WTC11 (cell line): Measurements from ENCODE around the gene ASIC3. TPM values are rescaled to one million over a fixed set of nuclear protein-coding genes. Genes with fewer than 3 reads are reported as not detected.
A peak's percentile ranks its signal among the peaks of the same experiment; 100 is the strongest.

Experiments used
- ATAC-seq: fragments of 200-7000 bp; cut with Tn5 transposase; 2 replicates; pipeline ENCODE4 v1.10.0; 2021; ENCODE audit warnings: mild to moderate bottlenecking, moderate library complexity
- CTCF ChIA-PET: fragments of 300-600 bp; sonication (Branson Sonifier 250); formaldehyde crosslinking; loops from one replicate; lab custom pipeline; 2021; ENCODE audit warnings: antibody characterized with exemption; lab: Charles Lee
- POLR2A ChIA-PET: fragments of 350-600 bp; sonication (Branson Sonifier 250); formaldehyde crosslinking; loops from one replicate; lab custom pipeline; 2021; ENCODE audit warnings: antibody characterized with exemption; lab: Charles Lee
- DNase-seq: peaks from one replicate; pipeline ENCODE4 v3.0.0; 2021; ENCODE audit warnings: low spot score
- H3K27ac Mint-ChIP-seq: 2 replicates; pipeline ENCODE4 v1.8.0; 2021; ENCODE audit warnings: mixed read lengths
- H3K27me3 Mint-ChIP-seq: 2 replicates; pipeline ENCODE4 v1.8.0; 2021; ENCODE audit warnings: low read depth, mild to moderate bottlenecking, moderate library complexity, mixed read lengths
- H3K36me3 Mint-ChIP-seq: 2 replicates; pipeline ENCODE4 v1.8.0; 2021; ENCODE audit warnings: mixed read lengths
- H3K4me1 Mint-ChIP-seq: 2 replicates; pipeline ENCODE4 v1.8.0; 2022; ENCODE audit warnings: mixed read lengths
- H3K4me3 Mint-ChIP-seq: 2 replicates; pipeline ENCODE4 v1.8.0; 2021; ENCODE audit warnings: mild to moderate bottlenecking, moderate library complexity, mixed read lengths
- H3K9me3 Mint-ChIP-seq: 2 replicates; pipeline ENCODE4 v1.8.0; 2021; ENCODE audit warnings: mixed read lengths
- CREB1 ChIP-seq: sonication (generic); formaldehyde crosslinking; IDR thresholded peaks from 2 replicates; pipeline ENCODE4 v1.8.0; 2023; ENCODE audit warnings: mild to moderate bottlenecking, missing genetic modification reagents
- CREM ChIP-seq: sonication (generic); formaldehyde crosslinking; IDR thresholded peaks from 2 replicates; pipeline ENCODE4 v1.8.1; 2022; ENCODE audit warnings: mild to moderate bottlenecking, missing genetic modification reagents, moderate library complexity
- FOXJ3 ChIP-seq: sonication (generic); formaldehyde crosslinking; IDR thresholded peaks from 2 replicates; pipeline ENCODE4 v1.9.0; 2021; ENCODE audit warnings: missing genetic modification reagents, mild to moderate bottlenecking, borderline replicate concordance
- FOXK1 ChIP-seq: sonication (generic); formaldehyde crosslinking; IDR thresholded peaks from 2 replicates; pipeline ENCODE4 v1.8.0; 2022; ENCODE audit warnings: mild to moderate bottlenecking, moderate library complexity, missing genetic modification reagents
- KAT7 ChIP-seq: sonication (generic); formaldehyde crosslinking; IDR thresholded peaks from 2 replicates; pipeline ENCODE4 v1.8.1; 2023; ENCODE audit warnings: missing genetic modification reagents, mild to moderate bottlenecking, borderline replicate concordance
- MXD4 ChIP-seq: fragments of 250-450 bp; sonication (Bioruptor Pico); IDR thresholded peaks from 2 replicates; pipeline ENCODE4 v1.8.0; 2021; ENCODE audit warnings: mild to moderate bottlenecking, moderate library complexity, borderline replicate concordance
- MYBL2 ChIP-seq: sonication (generic); formaldehyde crosslinking; IDR thresholded peaks from 2 replicates; pipeline ENCODE4 v1.8.1; 2023; ENCODE audit warnings: mild to moderate bottlenecking, moderate library complexity, missing genetic modification reagents
- NFATC4 ChIP-seq: fragments of 250-450 bp; sonication (Bioruptor Pico); IDR thresholded peaks from 2 replicates; pipeline ENCODE4 v1.9.0; 2021; ENCODE audit warnings: mild to moderate bottlenecking
- NFE2L1 ChIP-seq: sonication (generic); formaldehyde crosslinking; IDR thresholded peaks from 2 replicates; pipeline ENCODE4 v1.8.1; 2023; ENCODE audit warnings: missing genetic modification reagents
- NR1H2 ChIP-seq: sonication (generic); formaldehyde crosslinking; IDR thresholded peaks from 2 replicates; pipeline ENCODE4 v1.9.0; 2021; ENCODE audit warnings: mild to moderate bottlenecking, moderate library complexity, missing genetic modification reagents
- NR2C2 ChIP-seq: sonication (generic); formaldehyde crosslinking; IDR thresholded peaks from 2 replicates; pipeline ENCODE4 v1.8.0; 2022; ENCODE audit warnings: mild to moderate bottlenecking, missing genetic modification reagents
- NR3C1 ChIP-seq: sonication (generic); formaldehyde crosslinking; conservative IDR thresholded peaks from 2 replicates; pipeline ENCODE4 v1.8.1; 2023; ENCODE audit warnings: low read depth, mild to moderate bottlenecking, missing genetic modification reagents
- PRRX2 ChIP-seq: fragments of 250-450 bp; sonication (Bioruptor Pico); IDR thresholded peaks from 2 replicates; pipeline ENCODE4 v1.8.0; 2021; ENCODE audit warnings: mild to moderate bottlenecking
- RELA ChIP-seq: sonication (generic); formaldehyde crosslinking; IDR thresholded peaks from 2 replicates; pipeline ENCODE4 v1.8.1; 2022; ENCODE audit warnings: missing genetic modification reagents, mild to moderate bottlenecking, borderline replicate concordance
- SMAD3 ChIP-seq: sonication (generic); formaldehyde crosslinking; IDR thresholded peaks from 2 replicates; pipeline ENCODE4 v1.8.0; 2022; ENCODE audit warnings: missing genetic modification reagents, mild to moderate bottlenecking, borderline replicate concordance
- TCF7 ChIP-seq: sonication (generic); formaldehyde crosslinking; IDR thresholded peaks from 2 replicates; pipeline ENCODE4 v1.8.0; 2022; ENCODE audit warnings: mild to moderate bottlenecking, low read depth, missing genetic modification reagents, moderate library complexity
- TP53 ChIP-seq: sonication (generic); formaldehyde crosslinking; IDR thresholded peaks from 2 replicates; pipeline ENCODE4 v1.8.1; 2023; ENCODE audit warnings: mild to moderate bottlenecking, missing genetic modification reagents
- ZBTB21 ChIP-seq: sonication (generic); formaldehyde crosslinking; IDR thresholded peaks from 2 replicates; pipeline ENCODE4 v1.8.1; 2023; ENCODE audit warnings: mild to moderate bottlenecking, missing genetic modification reagents, borderline replicate concordance
- total RNA-seq: library from RNA; stranded (reverse); gene quantifications from 3 replicates; pipeline ENCODE4 v1.2.3, GENCODE V29; 2021
- TF ChIP-seq, protein P1 (sequence below): sonication (generic); formaldehyde crosslinking; IDR thresholded peaks from 2 replicates; pipeline ENCODE4 v1.8.1; 2022; ENCODE audit warnings: mild to moderate bottlenecking, moderate library complexity, missing genetic modification reagents
- TF ChIP-seq, protein P2 (sequence below): fragments of 250-450 bp; sonication (Bioruptor Pico); IDR thresholded peaks from 2 replicates; pipeline ENCODE4 v1.9.0; 2021; ENCODE audit warnings: mild to moderate bottlenecking
- TF ChIP-seq, protein P3 (sequence below): sonication (generic); formaldehyde crosslinking; IDR thresholded peaks from 2 replicates; pipeline ENCODE4 v1.8.1; 2022; ENCODE audit warnings: low read depth, missing genetic modification reagents, borderline replicate concordance
- TF ChIP-seq, protein P4 (sequence below): sonication (generic); formaldehyde crosslinking; IDR thresholded peaks from 2 replicates; pipeline ENCODE4 v1.8.0; 2022; ENCODE audit warnings: mild to moderate bottlenecking, missing genetic modification reagents
- TF ChIP-seq, protein P5 (sequence below): fragments of 250-450 bp; sonication (Bioruptor Pico); conservative IDR thresholded peaks from 2 replicates; pipeline ENCODE4 v1.9.0; 2021; ENCODE audit warnings: mild to moderate bottlenecking

ASIC3 gene
- total RNA-seq, 1 experiment from 2014 or later: 5.5 TPM

DNA sequence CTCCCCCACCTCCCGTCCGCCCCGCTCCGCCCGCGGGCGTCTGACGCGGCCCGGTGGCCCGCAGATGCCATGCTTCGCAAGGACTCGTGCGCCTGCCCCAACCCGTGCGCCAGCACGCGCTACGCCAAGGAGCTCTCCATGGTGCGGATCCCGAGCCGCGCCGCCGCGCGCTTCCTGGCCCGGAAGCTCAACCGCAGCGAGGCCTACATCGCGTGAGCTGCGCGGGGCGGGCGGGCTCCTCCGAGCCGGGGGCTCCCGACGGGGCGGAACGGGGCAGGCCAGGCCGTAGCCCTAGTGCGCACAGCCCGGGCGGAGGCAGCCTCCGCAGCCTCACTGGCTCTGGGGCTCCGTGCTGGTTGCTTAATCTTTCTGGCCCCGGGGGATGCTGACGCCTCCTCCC, 2.8 kb downstream of the ASIC3 start (continued):
- TF ChIP-seq SMAD3 (CRISPR knock-in tag) (peak; percentile 98), NR1H2 (CRISPR knock-in tag) (peak; percentile 79; the same call in 1 of the 2 replicates), RELA (peak; percentile 97), NR2C2 (peak; percentile 65; the same call in 1 of the 2 replicates), FOXJ3 (no peak)
- TF ChIP-seq, protein P1, sequence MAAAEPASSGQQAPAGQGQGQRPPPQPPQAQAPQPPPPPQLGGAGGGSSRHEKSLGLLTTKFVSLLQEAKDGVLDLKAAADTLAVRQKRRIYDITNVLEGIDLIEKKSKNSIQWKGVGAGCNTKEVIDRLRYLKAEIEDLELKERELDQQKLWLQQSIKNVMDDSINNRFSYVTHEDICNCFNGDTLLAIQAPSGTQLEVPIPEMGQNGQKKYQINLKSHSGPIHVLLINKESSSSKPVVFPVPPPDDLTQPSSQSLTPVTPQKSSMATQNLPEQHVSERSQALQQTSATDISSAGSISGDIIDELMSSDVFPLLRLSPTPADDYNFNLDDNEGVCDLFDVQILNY (CRISPR knock-in tag): peak; percentile 97
- TF ChIP-seq, protein P2, sequence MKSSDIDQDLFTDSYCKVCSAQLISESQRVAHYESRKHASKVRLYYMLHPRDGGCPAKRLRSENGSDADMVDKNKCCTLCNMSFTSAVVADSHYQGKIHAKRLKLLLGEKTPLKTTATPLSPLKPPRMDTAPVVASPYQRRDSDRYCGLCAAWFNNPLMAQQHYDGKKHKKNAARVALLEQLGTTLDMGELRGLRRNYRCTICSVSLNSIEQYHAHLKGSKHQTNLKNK (CRISPR knock-in tag): no peak
- TF ChIP-seq, protein P3, sequence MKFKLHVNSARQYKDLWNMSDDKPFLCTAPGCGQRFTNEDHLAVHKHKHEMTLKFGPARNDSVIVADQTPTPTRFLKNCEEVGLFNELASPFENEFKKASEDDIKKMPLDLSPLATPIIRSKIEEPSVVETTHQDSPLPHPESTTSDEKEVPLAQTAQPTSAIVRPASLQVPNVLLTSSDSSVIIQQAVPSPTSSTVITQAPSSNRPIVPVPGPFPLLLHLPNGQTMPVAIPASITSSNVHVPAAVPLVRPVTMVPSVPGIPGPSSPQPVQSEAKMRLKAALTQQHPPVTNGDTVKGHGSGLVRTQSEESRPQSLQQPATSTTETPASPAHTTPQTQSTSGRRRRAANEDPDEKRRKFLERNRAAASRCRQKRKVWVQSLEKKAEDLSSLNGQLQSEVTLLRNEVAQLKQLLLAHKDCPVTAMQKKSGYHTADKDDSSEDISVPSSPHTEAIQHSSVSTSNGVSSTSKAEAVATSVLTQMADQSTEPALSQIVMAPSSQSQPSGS (CRISPR knock-in tag): peak; percentile 69; the same call in 1 of the 2 replicates
- TF ChIP-seq, all 79 proteins: peak for 44

DNA sequence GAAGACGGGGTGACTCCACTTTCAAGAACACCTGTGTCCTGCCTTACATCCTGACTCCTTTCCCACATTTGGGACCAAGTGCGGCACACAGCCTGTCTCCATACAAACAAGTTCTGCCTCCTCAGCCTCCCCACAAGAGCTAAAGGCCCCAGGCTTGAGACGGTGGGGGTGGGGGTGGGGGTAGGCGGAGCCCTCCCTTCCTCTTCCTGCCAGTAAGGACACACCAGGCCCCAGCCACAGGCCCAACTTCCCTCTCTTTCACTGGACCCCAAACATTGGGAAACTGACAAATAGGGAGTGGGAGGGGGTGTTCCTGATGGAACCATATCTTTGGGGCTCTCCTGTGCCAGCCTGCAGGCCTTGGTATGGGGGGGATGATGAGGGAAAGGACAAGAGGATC, 4.8 kb downstream of the ASIC3 start:
- Mint-ChIP-seq H3K9me3 (no peaks in the 10 kb centered on the region), H3K4me1 (peaks cover 17% of the 10 kb centered on the region), H3K4me3 (no peak overlapping the region), H3K27ac (no peak overlapping the region), H3K27me3 (peaks cover 39% of the 10 kb centered on the region), H3K36me3 (no peaks in the 10 kb centered on the region; the same call in 1 of the 2 replicates)
- DNase-seq (no peak), ATAC-seq (no peak)
- CTCF ChIA-PET: interaction anchor here (1.0 to 4.2 kb wide), 2 partner anchors 20 to 34 kb away, joined by 3 to 34 read pairs; no protein-coding TSS in a partner anchor
- TF ChIP-seq CREB1 (no peak), NFE2L1 (CRISPR knock-in tag) (no peak), NR3C1 (CRISPR knock-in tag) (no peak), TCF7 (CRISPR knock-in tag) (no peak), NR1H2 (CRISPR knock-in tag) (no peak), FOXJ3 (no peak), KAT7 (CRISPR knock-in tag) (no peak), ZBTB21 (CRISPR knock-in tag) (no peak), NFATC4 (CRISPR knock-in tag) (no peak), CREM (CRISPR knock-in tag) (no peak), MYBL2 (CRISPR knock-in tag) (no peak), FOXK1 (CRISPR knock-in tag) (no peak)
- TF ChIP-seq, protein P4, sequence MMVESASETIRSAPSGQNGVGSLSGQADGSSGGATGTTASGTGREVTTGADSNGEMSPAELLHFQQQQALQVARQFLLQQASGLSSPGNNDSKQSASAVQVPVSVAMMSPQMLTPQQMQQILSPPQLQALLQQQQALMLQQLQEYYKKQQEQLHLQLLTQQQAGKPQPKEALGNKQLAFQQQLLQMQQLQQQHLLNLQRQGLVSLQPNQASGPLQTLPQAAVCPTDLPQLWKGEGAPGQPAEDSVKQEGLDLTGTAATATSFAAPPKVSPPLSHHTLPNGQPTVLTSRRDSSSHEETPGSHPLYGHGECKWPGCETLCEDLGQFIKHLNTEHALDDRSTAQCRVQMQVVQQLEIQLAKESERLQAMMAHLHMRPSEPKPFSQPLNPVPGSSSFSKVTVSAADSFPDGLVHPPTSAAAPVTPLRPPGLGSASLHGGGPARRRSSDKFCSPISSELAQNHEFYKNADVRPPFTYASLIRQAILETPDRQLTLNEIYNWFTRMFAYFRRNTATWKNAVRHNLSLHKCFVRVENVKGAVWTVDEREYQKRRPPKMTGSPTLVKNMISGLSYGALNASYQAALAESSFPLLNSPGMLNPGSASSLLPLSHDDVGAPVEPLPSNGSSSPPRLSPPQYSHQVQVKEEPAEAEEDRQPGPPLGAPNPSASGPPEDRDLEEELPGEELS (CRISPR knock-in tag): no peak
- POLR2A ChIA-PET: no interaction called here

DNA sequence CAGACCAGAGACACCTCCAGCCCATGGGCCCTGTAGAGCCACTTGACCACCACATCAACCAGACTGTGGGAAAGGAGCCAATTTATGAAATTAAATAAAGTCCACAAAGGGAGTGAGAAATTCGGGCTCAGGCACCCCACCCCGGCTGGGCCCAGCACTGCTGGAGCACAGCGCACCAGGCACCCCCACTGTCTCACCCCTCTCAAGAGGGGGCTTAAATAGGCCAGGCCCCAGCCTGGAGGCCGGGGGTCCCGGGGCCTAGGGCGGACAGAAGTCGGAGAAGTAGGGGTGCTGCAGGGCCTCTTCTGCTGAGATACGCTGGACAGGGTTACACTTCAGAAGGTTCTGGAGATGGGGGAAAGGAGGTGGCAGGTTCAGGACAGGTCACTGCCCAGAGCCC, 5.4 kb downstream of the ASIC3 start:
- Mint-ChIP-seq H3K4me1 (peaks cover 23% of the 10 kb centered on the region), H3K27me3 (peaks cover 37% of the 10 kb centered on the region)
- TF ChIP-seq TCF7 (CRISPR knock-in tag): no peak
- TF ChIP-seq FOXJ3: no peak
- TF ChIP-seq TP53: no peak
- TF ChIP-seq, protein P5, sequence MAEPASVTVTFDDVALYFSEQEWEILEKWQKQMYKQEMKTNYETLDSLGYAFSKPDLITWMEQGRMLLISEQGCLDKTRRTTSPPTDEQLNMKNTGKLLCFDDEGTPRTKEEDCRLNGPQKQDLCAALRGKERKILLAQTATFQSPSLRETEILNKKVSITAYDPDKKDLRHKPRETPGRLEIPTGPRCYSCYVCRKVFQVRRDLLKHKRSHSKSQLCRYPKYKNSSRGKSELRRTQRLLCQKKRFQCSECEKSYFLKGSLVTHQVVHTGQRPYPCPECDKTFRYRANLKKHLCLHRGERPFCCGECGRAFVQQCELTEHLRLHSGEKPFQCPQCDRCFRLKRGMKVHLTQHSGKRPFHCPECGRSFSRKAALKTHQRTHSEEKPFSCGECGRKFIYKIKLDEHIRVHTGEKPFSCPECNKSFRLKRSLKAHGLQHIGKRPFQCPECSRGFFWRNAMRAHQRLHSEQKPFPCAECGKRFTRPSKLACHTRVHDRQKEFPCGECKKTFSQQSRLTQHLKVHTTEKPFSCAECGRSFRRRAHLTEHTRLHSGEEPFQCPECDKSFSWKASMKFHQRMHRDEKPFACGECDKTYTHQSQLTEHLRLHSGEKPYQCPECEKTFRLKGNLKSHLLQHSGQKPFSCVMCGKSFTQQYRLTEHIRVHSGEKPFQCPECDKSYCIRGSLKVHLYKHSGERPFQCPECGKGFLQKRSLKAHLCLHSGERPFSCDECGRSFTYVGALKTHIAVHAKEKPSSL (CRISPR knock-in tag): no peak
- TF ChIP-seq MXD4 (CRISPR knock-in tag): no peak
- TF ChIP-seq FOXK1 (CRISPR knock-in tag): no peak
- no peak for TF ChIP-seq PRRX2 (CRISPR knock-in tag)
- TF ChIP-seq, all 79 proteins: peak for 0
- no peak overlapping the region for H3K27ac Mint-ChIP-seq
- POLR2A ChIA-PET: no interaction called here
- no peaks in the 10 kb centered on the region for H3K9me3 Mint-ChIP-seq
- H3K36me3 Mint-ChIP-seq: no peaks in the 10 kb centered on the region; the same call in 1 of the 2 replicates
- CTCF ChIA-PET: no interaction called here
- DNase-seq: no peak
- ATAC-seq: no peak
- H3K4me3 Mint-ChIP-seq: no peak overlapping the region
